HEK293 (cell line): ENCODE results near the gene PTX4.

ENCODE experiments used
- CTCF ChIA-PET: fragments of 350-600 bp; formaldehyde crosslinking; extraction: SDS; loops from one replicate; lab custom pipeline; 2021; ENCODE audit warnings: antibody characterized with exemption; lab: Yijun Ruan, JAX
- POLR2A ChIA-PET: fragments of 300-600 bp; formaldehyde crosslinking; extraction: SDS; loops from one replicate; lab custom pipeline; 2020; ENCODE audit warnings: antibody characterized with exemption, inconsistent platforms; lab: Yijun Ruan, JAX
- H3K27ac ChIP-seq: fragments of 200-500 bp; sonication (Bioruptor generic); 2 replicates; pipeline ENCODE4 v1.5.1; 2014; ENCODE audit warnings: low read depth, low read length, control low read depth, inconsistent platforms; ENCODE audit errors: extremely low read depth
- H3K36me3 ChIP-seq, 2 experiments: fragments of 200-500 bp in 1 of 2; sonication (Bioruptor generic) in 1 of 2; 1 replicate in 1 of 2; 2 replicates in 1 of 2; pipeline ENCODE4 v1.5.1; 2014 to 2017; ENCODE audit warnings: inconsistent platforms in 2 of 2, low read length in 2 of 2; ENCODE audit not compliant: control insufficient read depth in 2 of 2, insufficient read depth in 1 of 2
- H3K4me1 ChIP-seq: fragments of 200-500 bp; sonication (Bioruptor generic); 2 replicates; pipeline ENCODE4 v1.5.1; 2014; ENCODE audit warnings: mild to moderate bottlenecking, low read length, inconsistent platforms; ENCODE audit not compliant: control insufficient read depth, insufficient read depth
- H3K4me3 ChIP-seq: 2 replicates; pipeline ENCODE4 v1.5.1; 2011; ENCODE audit warnings: low read depth, mild to moderate bottlenecking, control low read depth, low read length, moderate library complexity
- H3K9me3 ChIP-seq: fragments of 200-500 bp; sonication (Bioruptor generic); 2 replicates; pipeline ENCODE4 v1.5.1; 2014; ENCODE audit warnings: low read depth, low read length, inconsistent platforms; ENCODE audit not compliant: control insufficient read depth, insufficient read depth
- RBAK ChIP-seq: fragments of 450-650 bp; formaldehyde crosslinking; IDR thresholded peaks from 2 replicates; pipeline ENCODE4 v1.5.1; 2016; ENCODE audit warnings: missing biosample characterization, missing genetic modification characterization
- SETDB1 ChIP-seq: IDR thresholded peaks from one replicate; pipeline ENCODE4 v1.6.1; 2017; ENCODE audit warnings: mild to moderate bottlenecking, low read length, moderate library complexity, mixed read lengths; ENCODE audit not compliant: insufficient read length
- ZEB2 ChIP-seq: fragments of 450-650 bp; formaldehyde crosslinking; IDR thresholded peaks from 2 replicates; pipeline ENCODE4 v1.5.1; 2016; ENCODE audit warnings: missing biosample characterization, missing genetic modification characterization
- ZFHX2 ChIP-seq: fragments of 450-650 bp; formaldehyde crosslinking; conservative IDR thresholded peaks from 2 replicates; pipeline ENCODE4 v1.5.1; 2016; ENCODE audit warnings: missing biosample characterization, missing genetic modification characterization
- ZNF112 ChIP-seq: fragments of 450-650 bp; formaldehyde crosslinking; IDR thresholded peaks from 2 replicates; pipeline ENCODE4 v1.5.0; 2017; ENCODE audit warnings: missing biosample characterization, missing genetic modification characterization
- ZNF174 ChIP-seq: fragments of 450-650 bp; formaldehyde crosslinking; IDR thresholded peaks from 2 replicates; pipeline ENCODE4 v1.5.0; 2017; ENCODE audit warnings: missing biosample characterization, mild to moderate bottlenecking, missing genetic modification characterization
- ZNF211 ChIP-seq: fragments of 450-650 bp; formaldehyde crosslinking; IDR thresholded peaks from 2 replicates; pipeline ENCODE4 v1.5.1; 2016; ENCODE audit warnings: low read depth, missing biosample characterization, missing genetic modification characterization
- ZNF302 ChIP-seq: fragments of 450-650 bp; formaldehyde crosslinking; IDR thresholded peaks from 2 replicates; pipeline ENCODE4 v1.5.1; 2016; ENCODE audit warnings: missing biosample characterization, missing genetic modification characterization, low read depth
- ZNF311 ChIP-seq: fragments of 450-650 bp; formaldehyde crosslinking; IDR thresholded peaks from 2 replicates; pipeline ENCODE4 v1.5.1; 2017; ENCODE audit warnings: missing biosample characterization, missing genetic modification characterization, borderline replicate concordance
- ZNF433 ChIP-seq: fragments of 450-650 bp; formaldehyde crosslinking; IDR thresholded peaks from 2 replicates; pipeline ENCODE4 v1.5.1; 2016; ENCODE audit warnings: missing biosample characterization, missing genetic modification characterization, low read depth
- ZNF561 ChIP-seq: fragments of 450-650 bp; IDR thresholded peaks from 2 replicates; pipeline ENCODE4 v1.5.1; 2018; ENCODE audit warnings: missing biosample characterization, missing genetic modification characterization, borderline replicate concordance
- ZNF670 ChIP-seq: fragments of 450-650 bp; formaldehyde crosslinking; IDR thresholded peaks from 2 replicates; pipeline ENCODE4 v1.5.1; 2016; ENCODE audit warnings: missing biosample characterization, missing genetic modification characterization, low read depth
- ZNF677 ChIP-seq: fragments of 450-650 bp; IDR thresholded peaks from 2 replicates; pipeline ENCODE4 v1.5.0; 2018; ENCODE audit warnings: missing biosample characterization, mild to moderate bottlenecking, missing genetic modification characterization, moderate library complexity
- ZNF701 ChIP-seq: fragments of 450-650 bp; formaldehyde crosslinking; IDR thresholded peaks from 2 replicates; pipeline ENCODE4 v1.5.1; 2016; ENCODE audit warnings: missing biosample characterization, missing genetic modification characterization
- TF ChIP-seq, protein P1 (sequence below): fragments of 450-650 bp; formaldehyde crosslinking; IDR thresholded peaks from 2 replicates; pipeline ENCODE4 v1.5.1; 2016; ENCODE audit warnings: missing biosample characterization, missing genetic modification characterization
- TF ChIP-seq, protein P2 (sequence below): fragments of 450-650 bp; IDR thresholded peaks from 2 replicates; pipeline ENCODE4 v1.5.1; 2018; ENCODE audit warnings: missing biosample characterization, missing genetic modification characterization
- TF ChIP-seq, protein P3 (sequence below): fragments of 450-650 bp; formaldehyde crosslinking; IDR thresholded peaks from 2 replicates; pipeline ENCODE4 v1.5.1; 2016; ENCODE audit warnings: missing biosample characterization, missing genetic modification characterization
- TF ChIP-seq, protein P4 (sequence below): fragments of 450-650 bp; formaldehyde crosslinking; IDR thresholded peaks from 2 replicates; pipeline ENCODE4 v1.5.1; 2016; ENCODE audit warnings: missing biosample characterization, missing genetic modification characterization
- TF ChIP-seq, protein P5 (sequence below): fragments of 450-650 bp; formaldehyde crosslinking; IDR thresholded peaks from 2 replicates; pipeline ENCODE4 v1.5.1; 2016; ENCODE audit warnings: missing biosample characterization, missing genetic modification characterization
- TF ChIP-seq, protein P6 (sequence below): fragments of 450-650 bp; formaldehyde crosslinking; IDR thresholded peaks from 2 replicates; pipeline ENCODE4 v1.5.1; 2016; ENCODE audit warnings: missing biosample characterization, missing genetic modification characterization

PTX4 gene

DNA sequence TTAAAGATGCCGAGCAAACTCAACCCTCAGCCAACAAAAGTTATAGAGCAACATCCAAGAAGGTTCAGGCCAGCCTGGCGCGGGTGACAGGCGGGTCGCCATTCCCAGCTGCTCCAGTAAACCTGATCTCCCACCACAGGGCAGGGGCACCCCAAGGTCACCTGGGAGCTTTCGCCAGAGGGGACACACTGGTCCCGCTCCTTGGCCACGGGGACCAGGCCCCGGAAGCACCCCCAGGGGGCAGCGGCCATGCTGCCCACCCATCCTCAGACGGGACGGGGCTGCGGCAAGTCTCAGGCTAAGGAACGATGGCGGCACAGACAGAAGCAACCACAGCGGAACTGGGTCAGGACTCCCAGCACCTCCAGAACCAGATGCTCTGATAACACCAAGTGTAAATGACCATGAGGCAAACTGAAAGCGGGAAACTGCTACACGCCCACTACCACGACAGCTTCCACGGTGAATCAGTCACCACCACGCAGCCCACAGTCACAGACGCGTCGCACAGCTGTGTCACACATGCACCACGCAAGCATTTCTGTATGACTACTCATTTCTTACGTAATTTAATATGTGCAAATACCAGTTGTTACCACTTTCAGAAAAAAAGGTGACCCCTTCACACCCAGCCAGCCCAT is 30.3 kb downstream of the PTX4 start:
- ChIA-PET POLR2A (no interaction called here), CTCF (interaction anchor here (1.0 kb wide), 1 partner anchor 95 kb away, joined by 3 read pairs; no protein-coding TSS in a partner anchor)
- TF ChIP-seq, protein P1, sequence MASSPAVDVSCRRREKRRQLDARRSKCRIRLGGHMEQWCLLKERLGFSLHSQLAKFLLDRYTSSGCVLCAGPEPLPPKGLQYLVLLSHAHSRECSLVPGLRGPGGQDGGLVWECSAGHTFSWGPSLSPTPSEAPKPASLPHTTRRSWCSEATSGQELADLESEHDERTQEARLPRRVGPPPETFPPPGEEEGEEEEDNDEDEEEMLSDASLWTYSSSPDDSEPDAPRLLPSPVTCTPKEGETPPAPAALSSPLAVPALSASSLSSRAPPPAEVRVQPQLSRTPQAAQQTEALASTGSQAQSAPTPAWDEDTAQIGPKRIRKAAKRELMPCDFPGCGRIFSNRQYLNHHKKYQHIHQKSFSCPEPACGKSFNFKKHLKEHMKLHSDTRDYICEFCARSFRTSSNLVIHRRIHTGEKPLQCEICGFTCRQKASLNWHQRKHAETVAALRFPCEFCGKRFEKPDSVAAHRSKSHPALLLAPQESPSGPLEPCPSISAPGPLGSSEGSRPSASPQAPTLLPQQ (tag by site-specific recombination) = no peak
- no peak for TF ChIP-seq ZNF677 (tag by site-specific recombination)
- no peak for TF ChIP-seq ZNF670
- TF ChIP-seq, protein P2, sequence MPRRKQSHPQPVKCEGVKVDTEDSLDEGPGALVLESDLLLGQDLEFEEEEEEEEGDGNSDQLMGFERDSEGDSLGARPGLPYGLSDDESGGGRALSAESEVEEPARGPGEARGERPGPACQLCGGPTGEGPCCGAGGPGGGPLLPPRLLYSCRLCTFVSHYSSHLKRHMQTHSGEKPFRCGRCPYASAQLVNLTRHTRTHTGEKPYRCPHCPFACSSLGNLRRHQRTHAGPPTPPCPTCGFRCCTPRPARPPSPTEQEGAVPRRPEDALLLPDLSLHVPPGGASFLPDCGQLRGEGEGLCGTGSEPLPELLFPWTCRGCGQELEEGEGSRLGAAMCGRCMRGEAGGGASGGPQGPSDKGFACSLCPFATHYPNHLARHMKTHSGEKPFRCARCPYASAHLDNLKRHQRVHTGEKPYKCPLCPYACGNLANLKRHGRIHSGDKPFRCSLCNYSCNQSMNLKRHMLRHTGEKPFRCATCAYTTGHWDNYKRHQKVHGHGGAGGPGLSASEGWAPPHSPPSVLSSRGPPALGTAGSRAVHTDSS = no peak
- TF ChIP-seq ZNF112 (tag by site-specific recombination) = no peak
- TF ChIP-seq ZFHX2 (tag by site-specific recombination) = no peak
- TF ChIP-seq, protein P3, sequence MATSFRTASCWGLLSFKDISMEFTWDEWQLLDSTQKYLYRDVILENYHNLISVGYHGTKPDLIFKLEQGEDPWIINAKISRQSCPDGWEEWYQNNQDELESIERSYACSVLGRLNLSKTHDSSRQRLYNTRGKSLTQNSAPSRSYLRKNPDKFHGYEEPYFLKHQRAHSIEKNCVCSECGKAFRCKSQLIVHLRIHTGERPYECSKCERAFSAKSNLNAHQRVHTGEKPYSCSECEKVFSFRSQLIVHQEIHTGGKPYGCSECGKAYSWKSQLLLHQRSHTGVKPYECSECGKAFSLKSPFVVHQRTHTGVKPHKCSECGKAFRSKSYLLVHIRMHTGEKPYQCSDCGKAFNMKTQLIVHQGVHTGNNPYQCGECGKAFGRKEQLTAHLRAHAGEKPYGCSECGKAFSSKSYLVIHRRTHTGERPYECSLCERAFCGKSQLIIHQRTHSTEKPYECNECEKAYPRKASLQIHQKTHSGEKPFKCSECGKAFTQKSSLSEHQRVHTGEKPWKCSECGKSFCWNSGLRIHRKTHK (tag by site-specific recombination) = no peak
- TF ChIP-seq, protein P4, sequence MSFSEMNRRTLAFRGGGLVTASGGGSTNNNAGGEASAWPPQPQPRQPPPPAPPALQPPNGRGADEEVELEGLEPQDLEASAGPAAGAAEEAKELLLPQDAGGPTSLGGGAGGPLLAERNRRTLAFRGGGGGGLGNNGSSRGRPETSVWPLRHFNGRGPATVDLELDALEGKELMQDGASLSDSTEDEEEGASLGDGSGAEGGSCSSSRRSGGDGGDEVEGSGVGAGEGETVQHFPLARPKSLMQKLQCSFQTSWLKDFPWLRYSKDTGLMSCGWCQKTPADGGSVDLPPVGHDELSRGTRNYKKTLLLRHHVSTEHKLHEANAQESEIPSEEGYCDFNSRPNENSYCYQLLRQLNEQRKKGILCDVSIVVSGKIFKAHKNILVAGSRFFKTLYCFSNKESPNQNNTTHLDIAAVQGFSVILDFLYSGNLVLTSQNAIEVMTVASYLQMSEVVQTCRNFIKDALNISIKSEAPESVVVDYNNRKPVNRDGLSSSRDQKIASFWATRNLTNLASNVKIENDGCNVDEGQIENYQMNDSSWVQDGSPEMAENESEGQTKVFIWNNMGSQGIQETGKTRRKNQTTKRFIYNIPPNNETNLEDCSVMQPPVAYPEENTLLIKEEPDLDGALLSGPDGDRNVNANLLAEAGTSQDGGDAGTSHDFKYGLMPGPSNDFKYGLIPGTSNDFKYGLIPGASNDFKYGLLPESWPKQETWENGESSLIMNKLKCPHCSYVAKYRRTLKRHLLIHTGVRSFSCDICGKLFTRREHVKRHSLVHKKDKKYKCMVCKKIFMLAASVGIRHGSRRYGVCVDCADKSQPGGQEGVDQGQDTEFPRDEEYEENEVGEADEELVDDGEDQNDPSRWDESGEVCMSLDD (tag by site-specific recombination) = no peak
- no peak for TF ChIP-seq ZEB2 (tag by site-specific recombination)
- TF ChIP-seq ZNF174 (tag by site-specific recombination) = no peak
- TF ChIP-seq ZNF311 = no peak
- TF ChIP-seq ZNF211 = no peak
- no peak for TF ChIP-seq RBAK
- no peak for TF ChIP-seq SETDB1

DNA sequence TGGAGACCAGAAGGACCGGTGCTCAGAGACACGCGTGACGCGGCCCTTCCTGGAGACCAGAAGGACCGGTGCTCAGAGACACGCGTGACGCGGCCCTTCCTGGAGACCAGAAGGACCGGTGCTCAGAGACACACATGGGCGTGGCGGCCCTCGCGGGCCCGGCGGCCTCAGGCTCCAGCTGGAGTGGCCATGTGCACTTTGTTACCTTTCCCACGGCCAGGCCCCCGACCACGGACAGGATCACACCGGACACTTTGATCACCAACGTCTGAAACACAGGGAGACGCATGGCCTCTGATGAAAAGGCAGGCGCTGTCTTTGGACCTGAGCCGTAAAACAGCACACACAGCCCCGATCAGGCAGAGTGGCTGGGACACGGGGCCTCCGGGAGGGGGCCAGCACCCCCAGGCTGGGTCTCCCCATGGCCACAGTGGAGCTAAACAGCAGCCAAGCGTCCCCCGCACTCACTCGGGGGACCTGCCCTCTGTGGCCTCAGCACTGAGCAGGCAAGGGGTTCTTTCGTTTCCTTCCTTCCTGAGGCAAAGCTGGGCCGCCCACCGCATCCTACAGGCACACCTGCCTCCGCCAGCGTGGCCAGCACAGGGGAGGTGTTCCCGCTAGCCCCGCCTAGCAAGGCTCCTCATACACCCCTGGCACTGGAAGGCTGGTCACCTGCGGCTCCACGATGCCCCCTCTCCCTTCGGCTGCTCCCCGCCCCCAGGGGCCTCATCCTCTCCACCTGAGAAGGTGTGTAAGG is 31.1 kb downstream of the PTX4 start:
- H3K27ac ChIP-seq = no peak overlapping the region
- no peaks in the 10 kb centered on the region for H3K9me3 ChIP-seq
- peaks cover 0 to 74% of the 10 kb centered on the region in 2 experiments; a peak in 1 of 3 replicates for H3K36me3 ChIP-seq
- ChIA-PET POLR2A (no interaction called here), CTCF (no interaction called here)
- H3K4me3 ChIP-seq = no peak overlapping the region
- no peaks in the 10 kb centered on the region for H3K4me1 ChIP-seq
- TF ChIP-seq, protein P5, sequence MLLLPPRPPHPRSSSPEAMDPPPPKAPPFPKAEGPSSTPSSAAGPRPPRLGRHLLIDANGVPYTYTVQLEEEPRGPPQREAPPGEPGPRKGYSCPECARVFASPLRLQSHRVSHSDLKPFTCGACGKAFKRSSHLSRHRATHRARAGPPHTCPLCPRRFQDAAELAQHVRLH = no peak
- TF ChIP-seq ZNF433 (tag by site-specific recombination) (no peak), ZNF701 (no peak), ZNF302 (tag by site-specific recombination) (no peak), ZNF561 (tag by site-specific recombination) (no peak)
- TF ChIP-seq, protein P6, sequence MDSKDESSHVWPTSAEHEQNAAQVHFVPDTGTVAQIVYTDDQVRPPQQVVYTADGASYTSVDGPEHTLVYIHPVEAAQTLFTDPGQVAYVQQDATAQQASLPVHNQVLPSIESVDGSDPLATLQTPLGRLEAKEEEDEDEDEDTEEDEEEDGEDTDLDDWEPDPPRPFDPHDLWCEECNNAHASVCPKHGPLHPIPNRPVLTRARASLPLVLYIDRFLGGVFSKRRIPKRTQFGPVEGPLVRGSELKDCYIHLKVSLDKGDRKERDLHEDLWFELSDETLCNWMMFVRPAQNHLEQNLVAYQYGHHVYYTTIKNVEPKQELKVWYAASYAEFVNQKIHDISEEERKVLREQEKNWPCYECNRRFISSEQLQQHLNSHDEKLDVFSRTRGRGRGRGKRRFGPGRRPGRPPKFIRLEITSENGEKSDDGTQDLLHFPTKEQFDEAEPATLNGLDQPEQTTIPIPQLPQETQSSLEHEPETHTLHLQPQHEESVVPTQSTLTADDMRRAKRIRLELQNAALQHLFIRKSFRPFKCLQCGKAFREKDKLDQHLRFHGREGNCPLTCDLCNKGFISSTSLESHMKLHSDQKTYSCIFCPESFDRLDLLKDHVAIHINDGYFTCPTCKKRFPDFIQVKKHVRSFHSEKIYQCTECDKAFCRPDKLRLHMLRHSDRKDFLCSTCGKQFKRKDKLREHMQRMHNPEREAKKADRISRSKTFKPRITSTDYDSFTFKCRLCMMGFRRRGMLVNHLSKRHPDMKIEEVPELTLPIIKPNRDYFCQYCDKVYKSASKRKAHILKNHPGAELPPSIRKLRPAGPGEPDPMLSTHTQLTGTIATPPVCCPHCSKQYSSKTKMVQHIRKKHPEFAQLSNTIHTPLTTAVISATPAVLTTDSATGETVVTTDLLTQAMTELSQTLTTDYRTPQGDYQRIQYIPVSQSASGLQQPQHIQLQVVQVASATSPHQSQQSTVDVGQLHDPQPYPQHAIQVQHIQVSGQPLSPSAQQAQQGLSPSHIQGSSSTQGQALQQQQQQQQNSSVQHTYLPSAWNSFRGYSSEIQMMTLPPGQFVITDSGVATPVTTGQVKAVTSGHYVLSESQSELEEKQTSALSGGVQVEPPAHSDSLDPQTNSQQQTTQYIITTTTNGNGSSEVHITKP = no peak

More for the DNA sequence above, 30.3 kb downstream of the PTX4 start:
- Histone ChIP-seq H3K27ac (no peak overlapping the region), H3K9me3 (no peaks in the 10 kb centered on the region), H3K36me3 (peaks cover 0 to 76% of the 10 kb centered on the region in 2 experiments; a peak in 1 of 3 replicates), H3K4me3 (no peak overlapping the region), H3K4me1 (no peaks in the 10 kb centered on the region)
